ENCODE data around the gene AKT3. TPM values are rescaled to one million over a fixed set of nuclear protein-coding genes. Genes with fewer than 3 reads are reported as not detected.
"Not testable (repeated sequence)": the region's sequence is repeated elsewhere in the genome, so short reads cannot be mapped to it uniquely, and the experiment has no call there.

AKT3 gene
- total RNA-seq, 1 donor from 2014 or later: 20.9 TPM

DNA sequence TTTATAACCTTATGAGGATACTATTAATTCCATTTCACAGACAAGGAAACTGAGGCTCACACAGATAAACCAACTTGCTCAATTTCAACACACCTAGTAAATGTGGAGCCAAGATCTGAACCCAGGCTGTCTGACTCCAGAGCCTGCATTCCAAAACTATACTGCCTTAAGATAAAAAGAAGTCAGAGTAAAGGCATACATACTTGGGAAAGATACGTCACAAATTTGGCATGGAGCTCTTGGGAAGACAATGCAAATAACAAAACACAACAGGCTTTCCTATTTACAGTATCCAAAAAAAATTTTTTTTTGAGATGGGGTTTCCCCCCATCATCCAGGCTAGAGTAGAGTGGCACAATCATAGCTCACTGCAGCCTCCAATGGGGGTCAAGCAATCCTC is 5.9 kb downstream of the AKT3 start:
- ATAC-seq (no peak), DNase-seq (no peak)
- intact Hi-C loops (cut with micrococcal nuclease): no loop called here

DNA sequence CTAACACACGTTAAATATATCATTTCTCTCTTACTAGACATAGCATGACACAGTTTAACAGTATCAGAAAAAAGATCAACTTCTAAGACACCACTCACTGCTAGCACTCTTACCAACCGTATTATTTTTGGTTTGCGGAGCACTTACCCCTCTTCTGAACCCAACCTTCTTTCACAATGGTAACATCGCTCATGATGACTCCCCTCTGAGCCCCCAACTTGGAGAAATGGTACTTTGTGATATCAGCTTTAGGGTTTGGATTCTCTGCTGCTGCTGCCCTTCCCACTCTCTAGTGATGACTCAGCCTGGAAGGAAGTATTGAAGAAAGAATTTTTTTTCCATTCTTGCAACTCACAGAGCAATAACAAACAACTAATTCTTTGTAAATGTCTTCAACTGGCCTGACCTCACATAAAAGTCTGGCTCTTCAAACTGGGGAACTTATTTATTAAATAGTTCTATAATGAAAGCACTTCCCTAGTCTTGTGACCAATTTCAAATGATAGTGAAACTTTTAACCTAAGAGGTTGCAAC is 7.0 kb downstream of the AKT3 start:
- ATAC-seq (peak; percentile 74), DNase-seq (no peak)
- intact Hi-C loops (cut with micrococcal nuclease): no loop called here

DNA sequence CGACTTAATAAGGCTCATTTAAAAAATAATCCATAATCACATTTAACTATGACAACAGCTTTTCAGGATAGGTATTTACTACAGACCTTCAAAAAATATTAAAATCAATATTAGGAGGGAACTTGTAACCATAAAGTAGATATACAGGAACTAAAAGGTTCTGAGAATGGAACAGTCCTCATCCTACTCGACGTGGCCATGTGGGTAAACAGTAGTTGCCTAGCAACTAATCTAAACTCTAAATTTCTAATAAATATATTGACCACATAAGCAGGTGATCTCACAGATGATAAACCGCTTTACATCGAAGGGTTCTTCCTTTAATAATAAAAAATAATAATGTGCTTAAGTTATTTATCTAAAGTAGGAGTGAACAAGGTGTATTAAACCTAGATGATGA is 7.9 kb downstream of the AKT3 start:
- ATAC-seq: no peak
- intact Hi-C loops (cut with micrococcal nuclease): no loop called here

DNA sequence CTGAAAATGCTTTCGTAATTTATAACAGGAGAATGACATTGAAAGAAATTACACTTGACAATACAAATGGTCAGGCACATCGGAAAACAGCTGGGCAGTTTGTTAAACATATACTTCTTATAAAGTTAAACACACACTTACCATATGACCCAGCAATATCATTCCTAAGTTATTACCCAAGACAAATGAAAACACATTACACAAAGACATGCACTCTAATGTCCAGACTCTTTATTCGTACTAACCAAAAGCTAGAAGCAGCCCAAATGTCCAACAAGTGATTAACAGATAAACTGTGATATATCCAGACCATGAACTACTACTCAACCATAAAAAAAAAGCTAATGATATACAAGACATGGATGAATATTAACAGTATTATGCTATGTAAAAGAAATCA is 8.5 kb downstream of the AKT3 start:
- ATAC-seq (no peak), DNase-seq (no peak)
- intact Hi-C loops (cut with micrococcal nuclease): no loop called here

More for the DNA sequence above, 7.9 kb downstream of the AKT3 start:
- no peak for DNase-seq

DNA sequence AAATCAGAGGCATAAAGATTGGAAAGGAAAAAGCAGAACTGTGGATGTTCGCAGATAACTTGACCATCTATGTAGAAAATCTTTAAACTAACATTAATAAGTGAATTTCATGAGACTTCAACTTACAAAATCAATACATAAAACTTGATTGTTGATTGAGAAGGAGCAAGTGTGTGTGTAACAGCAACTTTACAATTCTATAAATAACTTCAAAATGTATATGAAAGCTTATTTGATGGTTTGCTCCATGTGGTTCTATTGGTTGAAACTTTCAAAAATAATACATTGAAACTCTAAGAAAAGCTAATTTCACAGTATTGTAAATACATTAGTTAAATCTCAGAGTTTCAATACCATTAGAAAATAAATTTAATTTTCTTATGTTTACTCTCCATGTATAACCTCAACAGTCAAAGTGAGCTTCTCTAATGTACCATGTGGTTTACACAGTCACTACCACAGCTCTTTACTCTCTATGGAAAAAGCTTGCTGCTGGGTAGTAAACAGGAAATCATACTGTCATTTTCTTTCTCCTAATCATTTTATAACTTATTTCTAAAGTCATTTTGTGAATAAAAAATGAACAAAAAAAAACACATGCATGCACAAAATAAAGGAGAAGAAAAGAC is 12.0 kb downstream of the AKT3 start:
- DNase-seq: no peak
- intact Hi-C loops (cut with micrococcal nuclease): no loop called here
- no peak for ATAC-seq

DNA sequence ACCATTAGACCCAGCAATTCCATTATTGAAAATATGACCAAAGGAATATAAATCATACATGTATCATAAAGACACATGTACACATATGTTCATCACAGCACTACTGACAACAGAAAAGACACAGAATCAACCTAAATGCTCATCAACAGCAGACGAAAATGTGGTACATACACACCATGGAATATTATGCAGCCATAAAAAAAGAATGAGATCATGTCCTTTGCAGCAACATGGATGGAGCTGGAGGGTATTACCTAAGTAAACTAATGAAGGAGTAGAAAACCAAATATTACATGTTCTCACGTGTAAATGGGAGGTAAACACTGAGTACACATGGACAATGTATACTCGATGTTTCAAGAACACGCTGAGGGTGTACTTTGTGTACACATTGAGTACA is 15.9 kb downstream of the AKT3 start:
- no peak for DNase-seq
- no peak for ATAC-seq
- intact Hi-C loops (cut with micrococcal nuclease): no loop called here

DNA sequence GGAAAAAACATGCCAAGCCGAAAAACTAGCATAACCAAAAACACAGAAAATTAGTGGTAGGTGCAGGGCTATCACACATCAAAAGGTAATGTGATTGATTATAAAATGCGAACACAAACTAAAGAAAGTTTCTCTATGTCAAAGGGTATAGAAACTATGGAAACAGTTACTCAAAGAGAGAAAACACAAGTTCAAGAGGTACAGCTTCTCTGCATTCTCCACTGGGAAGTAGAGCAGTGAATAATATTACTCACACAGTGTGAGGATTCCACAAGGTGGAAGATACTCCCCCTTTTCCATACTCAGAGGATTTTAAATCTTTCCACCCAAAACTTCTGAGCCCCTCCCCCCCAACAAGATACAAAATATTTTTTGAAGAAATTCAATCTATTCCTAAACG is 18.6 kb downstream of the AKT3 start:
- intact Hi-C loops (cut with micrococcal nuclease): no loop called here
- DNase-seq: no peak
- ATAC-seq: no peak

DNA sequence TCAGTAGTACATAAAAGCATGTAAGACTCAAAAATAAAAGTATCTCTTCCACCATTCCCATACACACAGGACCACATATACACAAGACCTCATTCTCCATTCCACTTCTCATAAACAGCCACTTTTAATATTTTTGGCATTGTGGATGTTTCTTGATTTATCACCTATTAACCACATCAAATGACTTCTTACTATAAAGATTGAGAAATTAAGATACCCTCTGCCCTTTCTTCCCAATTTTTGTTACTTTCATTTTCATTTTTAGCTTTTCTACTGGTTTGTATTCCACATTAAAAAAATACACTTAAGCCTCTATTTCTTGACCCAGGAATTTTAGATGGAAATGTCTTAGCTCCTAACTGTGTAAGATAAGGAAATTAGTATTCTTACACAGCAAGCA is 22.8 kb downstream of the AKT3 start:
- no peak for DNase-seq
- ATAC-seq: no peak
- intact Hi-C loops (cut with micrococcal nuclease): no loop called here

DNA sequence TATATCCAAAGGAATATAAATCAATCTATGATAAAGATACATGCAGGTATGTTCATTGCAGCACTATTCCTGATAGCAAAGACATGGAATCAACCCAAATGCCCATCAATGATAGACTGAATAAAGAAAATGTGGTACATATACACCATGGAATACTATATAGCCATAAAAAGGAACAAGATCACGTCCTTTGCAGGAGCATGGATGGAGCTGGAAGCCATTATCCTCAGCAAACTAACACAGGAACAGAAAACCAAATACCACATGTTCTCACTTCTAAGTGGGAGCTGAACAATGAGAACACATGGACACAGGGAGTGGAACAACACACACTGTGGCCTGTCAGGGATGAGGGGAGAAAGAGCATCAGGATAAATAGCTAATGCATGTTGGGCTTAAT is 25.1 kb downstream of the AKT3 start:
- ATAC-seq; DNase-seq; intact Hi-C loops (cut with micrococcal nuclease): not testable (repeated sequence)

DNA sequence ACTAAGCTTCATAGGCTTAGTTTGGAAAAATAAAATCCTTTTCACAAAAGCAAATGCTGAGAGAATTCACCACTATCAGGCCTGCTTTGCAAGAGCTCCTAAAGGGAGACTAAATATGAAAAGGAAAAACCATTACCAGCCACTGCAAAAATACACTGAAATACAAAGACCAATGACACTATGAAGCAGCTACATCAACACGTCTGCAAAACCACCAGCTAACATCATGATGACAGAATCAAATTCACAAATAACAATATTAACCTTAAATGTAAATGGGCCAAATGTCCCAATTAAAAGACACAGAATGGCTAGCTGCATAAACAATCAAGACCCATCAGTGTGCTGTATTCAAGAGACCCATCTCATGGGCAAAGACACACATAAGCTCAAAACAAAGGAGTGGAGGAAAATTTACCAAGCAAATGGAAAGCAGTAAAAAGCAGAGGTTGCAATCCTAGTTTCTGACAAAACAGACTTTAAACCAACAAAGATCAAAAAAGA is 28.8 kb downstream of the AKT3 start:
- DNase-seq (no peak), ATAC-seq (no peak)

DNA sequence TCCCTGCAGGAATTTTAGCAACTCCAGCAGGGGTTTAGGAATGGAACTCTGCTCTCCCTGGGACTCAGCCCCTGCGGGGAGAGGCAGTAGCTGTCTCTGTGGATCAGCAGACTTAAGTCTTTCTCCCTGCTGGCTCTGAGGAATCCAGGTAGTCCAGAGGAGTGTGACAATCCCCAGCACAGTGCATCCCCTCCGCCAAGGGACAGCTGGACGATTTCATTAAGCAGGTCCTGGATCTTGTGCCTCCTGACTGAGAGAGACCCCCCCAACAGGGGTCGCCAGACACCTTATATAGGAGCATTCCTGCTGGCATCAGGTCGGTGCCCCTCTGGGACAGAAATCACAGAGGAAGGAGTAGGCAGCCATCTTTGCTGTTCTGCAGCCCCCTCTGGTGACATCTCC is 30.6 kb downstream of the AKT3 start:
- ATAC-seq: no peak
- DNase-seq: no peak
- intact Hi-C loops (cut with micrococcal nuclease): no loop called here

More for the DNA sequence above, 28.8 kb downstream of the AKT3 start:
- intact Hi-C loops (cut with micrococcal nuclease): no loop called here

DNA sequence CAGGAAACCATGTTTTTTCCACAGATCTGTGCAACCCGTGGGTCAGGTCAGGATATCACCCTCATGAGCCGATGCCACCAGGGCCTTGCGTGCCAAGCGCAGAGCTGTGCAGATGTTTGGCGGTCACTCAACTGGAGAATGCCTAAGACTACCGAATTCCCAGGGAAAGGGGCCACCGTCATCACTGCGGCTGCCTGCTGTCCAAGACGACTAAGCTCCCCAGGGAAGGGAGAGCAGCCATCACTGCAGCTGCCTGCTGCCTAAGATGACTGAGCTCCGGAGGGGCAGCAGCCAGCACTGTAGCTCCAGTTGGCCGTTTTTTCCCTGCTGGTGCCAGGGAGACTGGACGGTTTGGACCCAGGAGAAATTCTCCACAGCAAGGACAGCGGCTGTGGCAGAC is 31.1 kb downstream of the AKT3 start:
- no peak for DNase-seq
- intact Hi-C loops (cut with micrococcal nuclease): no loop called here
- no peak for ATAC-seq

DNA sequence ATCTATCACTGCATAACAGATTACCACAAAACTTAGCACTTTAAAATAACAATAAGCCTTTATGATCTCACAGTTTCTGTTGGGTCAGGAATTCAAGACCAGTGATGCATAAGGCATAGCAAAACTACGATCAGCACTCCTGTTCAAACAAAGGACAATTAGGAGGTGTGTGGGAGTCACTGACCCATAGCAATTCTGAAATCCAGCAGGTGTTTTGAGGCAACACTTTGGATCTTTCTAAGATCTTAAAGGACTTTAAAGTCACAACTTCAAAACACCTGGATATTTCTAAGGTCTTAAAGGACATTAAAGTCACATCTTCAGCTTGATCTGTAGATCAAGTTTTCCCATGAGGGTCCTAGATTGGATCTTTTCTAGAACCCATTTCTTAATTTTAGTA is 35.3 kb downstream of the AKT3 start:
- intact Hi-C loops (cut with micrococcal nuclease): no loop called here
- ATAC-seq (no peak), DNase-seq (no peak)

DNA sequence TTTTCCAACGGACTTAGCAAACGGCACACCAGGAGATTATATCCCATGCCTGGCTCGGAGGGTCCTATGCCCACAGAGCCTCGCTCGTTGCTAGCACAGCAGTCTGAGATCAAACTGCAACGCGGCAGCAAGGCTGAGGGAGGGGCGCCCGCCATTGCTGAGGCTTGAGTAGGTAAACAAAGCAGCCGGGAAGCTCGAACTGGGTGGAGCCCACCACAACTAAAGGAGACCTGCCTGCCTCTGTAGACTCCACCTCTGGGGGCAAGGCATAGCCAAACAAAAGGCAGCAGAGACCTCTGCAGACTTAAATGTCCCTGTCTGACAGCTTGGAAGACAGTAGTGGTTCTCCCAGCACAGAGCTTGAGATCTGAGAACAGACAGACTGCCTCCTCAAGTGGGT is 42.7 kb downstream of the AKT3 start:
- DNase-seq; ATAC-seq; intact Hi-C loops (cut with micrococcal nuclease): not testable (repeated sequence)

DNA sequence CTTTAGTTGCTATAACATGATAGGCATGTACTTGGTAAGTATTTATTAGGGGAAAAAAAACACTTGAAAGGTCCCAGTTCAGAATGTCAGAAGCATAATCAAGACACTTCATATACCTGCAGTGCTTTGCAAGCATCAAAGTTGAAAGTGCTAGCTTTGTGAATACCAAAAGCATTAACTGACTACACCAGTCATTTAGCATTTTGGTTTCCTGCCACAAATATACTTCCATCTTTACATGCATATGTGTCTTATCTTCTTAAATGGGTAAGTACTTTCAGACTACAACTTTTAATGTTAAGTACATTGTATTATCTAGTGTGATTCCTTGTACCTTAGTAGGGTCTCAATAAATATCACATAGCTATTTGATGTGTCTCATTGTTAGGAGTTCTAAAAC is 43.7 kb downstream of the AKT3 start:
- ATAC-seq (no peak), DNase-seq (no peak)
- intact Hi-C loops (cut with micrococcal nuclease): no loop called here

DNA sequence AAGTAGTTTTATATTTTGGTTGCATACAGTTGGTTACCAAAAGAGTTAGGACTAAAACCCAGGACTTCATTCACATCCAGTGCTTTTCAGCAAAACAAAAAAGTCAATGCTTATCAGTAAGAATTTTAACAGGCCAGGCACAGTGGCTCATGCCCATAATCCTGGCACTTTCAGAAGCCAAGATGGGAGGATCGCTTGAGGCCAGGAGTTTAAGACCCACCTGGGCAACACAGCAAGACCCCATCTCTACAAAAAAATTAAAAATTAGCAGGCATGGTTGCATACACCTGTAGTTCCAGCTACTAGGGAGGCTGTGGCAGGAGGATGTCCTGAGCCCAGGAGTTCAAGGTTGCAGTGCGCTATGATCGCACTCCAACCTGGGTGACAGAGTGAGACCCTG is 47.3 kb downstream of the AKT3 start:
- intact Hi-C loops (cut with micrococcal nuclease): no loop called here
- ATAC-seq (no peak), DNase-seq (no peak)

DNA sequence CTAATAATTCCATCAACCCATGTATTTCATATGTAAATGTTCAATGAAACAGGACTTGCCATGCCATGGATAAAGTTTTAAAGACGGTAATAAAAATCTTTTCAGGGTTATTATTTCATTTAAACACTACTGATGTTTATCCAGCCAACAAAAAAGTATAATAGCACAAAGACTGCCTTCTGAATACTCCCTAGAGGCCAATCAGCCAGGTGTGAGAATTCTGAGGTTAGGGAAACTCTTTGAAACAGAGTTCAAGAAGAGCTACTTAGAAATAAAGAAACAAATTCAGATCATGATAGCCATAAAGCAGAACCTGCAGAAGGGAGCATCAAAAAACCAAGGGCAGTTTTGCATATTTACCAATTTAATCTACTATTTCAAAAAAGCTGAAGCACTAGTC is 48.7 kb downstream of the AKT3 start:
- ATAC-seq (no peak), DNase-seq (no peak)
- intact Hi-C loops (cut with micrococcal nuclease): no loop called here

DNA sequence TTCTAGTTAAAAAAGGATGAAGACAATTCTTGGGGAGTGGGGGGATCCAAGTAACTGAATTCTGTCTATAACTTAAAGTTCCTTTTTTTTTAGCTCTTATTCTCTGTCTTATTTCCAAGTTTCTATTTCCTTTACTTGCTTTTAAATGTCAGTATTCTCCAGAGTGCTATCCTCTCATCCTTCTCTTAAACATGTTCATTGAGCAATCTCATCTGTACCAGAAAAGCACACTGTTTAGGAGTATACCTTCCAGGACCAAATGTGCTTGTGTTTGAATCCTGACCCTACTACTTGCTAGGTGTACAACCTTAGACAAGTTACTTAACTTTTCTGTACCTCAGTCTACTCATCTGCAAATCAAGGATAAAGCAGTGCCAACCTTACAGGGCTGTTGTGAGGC is 50.1 kb downstream of the AKT3 start:
- intact Hi-C loops (cut with micrococcal nuclease): no loop called here
- ATAC-seq: no peak
- no peak for DNase-seq

DNA sequence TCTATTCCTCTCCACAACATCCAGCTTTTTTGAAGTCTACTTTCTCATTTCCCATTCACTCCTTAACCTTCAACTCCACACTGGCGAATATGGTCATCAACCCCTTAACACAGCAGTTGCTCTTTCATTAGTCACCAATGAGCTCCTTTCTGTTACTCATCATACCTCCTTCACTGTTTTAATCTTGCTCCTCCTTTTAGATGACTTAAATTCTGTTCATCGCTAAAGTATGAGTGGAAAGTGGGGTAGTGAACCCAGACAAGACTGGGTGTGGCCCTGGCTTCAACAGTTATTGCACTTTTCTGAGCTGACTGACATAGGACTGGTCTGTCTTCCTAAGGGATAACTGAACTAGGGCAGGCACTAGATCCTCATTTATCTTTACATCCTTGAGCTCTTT is 51.3 kb downstream of the AKT3 start:
- no peak for DNase-seq
- no peak for ATAC-seq
- intact Hi-C loops (cut with micrococcal nuclease): no loop called here

DNA sequence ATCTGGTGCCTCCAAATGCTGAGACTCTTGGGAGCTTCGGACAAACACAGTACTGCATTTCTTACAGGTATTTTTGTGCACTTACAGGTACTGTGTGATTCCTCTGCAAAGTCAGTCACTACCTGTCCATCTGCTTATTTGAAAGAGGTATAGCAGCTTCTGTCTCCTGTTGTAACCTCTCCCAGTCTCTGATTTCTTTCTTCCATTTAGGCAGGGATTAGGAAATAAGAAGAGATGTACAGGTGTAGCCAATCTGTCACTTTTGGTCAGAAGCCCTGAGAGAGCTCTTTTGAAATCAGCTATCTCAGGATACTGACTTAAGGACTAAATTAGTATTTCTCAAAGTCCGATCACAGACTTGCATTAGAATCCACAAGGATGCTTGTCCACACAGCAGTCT is 54.0 kb downstream of the AKT3 start:
- ATAC-seq: no peak
- DNase-seq: no peak
- intact Hi-C loops (cut with micrococcal nuclease): no loop called here

DNA sequence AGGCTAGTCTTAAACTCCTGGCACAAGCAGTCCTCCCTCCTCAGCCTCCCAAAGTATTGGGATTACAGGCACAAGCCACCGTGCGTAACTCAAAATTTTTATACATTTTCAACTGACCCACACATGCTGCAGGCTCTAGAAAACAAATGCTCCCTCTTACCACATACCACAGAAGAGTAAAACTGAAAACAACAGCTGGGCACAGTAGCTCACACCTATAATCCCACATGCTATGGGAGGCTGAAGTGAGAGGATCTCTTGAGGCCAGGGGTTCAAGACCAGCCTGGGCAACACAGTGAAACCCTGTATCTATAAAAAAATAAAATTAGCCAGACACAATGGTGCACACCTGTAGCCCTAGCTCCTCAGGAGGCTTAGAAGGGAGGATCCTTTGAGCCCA is 56.7 kb downstream of the AKT3 start:
- DNase-seq (no peak), ATAC-seq (no peak)
- intact Hi-C loops (cut with micrococcal nuclease): no loop called here

DNA sequence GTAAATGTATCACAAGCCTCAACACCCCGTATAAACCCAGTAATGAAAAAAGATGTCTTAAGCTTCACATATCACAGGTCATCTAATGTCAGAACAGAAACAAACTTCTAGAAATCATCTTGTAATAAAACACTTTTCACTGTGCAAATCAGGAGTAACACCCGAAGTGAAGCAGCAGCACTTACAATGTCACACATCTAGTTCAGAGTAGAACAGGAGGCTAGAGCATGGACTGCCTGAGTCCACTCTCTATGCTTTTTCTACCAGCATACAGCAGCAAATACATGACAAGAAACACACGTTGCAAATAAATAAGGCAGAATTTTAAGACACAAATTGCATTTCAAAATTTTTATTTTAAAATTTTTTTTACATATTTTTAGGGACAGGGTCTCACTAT is 57.2 kb downstream of the AKT3 start:
- ATAC-seq: no peak
- no peak for DNase-seq
- intact Hi-C loops (cut with micrococcal nuclease): no loop called here

Measured in left ventricle myocardium superior (tissue), 1 donor.